Measurements from ENCODE around the gene SINHCAF.

GRCh38 chr12:31323391-31324115, 2.4 kb downstream of the SINHCAF start:
- TF ChIP-seq, protein P1, sequence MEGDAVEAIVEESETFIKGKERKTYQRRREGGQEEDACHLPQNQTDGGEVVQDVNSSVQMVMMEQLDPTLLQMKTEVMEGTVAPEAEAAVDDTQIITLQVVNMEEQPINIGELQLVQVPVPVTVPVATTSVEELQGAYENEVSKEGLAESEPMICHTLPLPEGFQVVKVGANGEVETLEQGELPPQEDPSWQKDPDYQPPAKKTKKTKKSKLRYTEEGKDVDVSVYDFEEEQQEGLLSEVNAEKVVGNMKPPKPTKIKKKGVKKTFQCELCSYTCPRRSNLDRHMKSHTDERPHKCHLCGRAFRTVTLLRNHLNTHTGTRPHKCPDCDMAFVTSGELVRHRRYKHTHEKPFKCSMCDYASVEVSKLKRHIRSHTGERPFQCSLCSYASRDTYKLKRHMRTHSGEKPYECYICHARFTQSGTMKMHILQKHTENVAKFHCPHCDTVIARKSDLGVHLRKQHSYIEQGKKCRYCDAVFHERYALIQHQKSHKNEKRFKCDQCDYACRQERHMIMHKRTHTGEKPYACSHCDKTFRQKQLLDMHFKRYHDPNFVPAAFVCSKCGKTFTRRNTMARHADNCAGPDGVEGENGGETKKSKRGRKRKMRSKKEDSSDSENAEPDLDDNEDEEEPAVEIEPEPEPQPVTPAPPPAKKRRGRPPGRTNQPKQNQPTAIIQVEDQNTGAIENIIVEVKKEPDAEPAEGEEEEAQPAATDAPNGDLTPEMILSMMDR (IDR thresholded peaks at IDR 0.05; ENCODE audit: low read depth, low read length): no peak
- TF ChIP-seq POLR2A (IDR thresholded peaks at IDR 0.05; ENCODE audit: extremely low read depth, insufficient read length) (no peak), MYC (IDR thresholded peaks at IDR 0.05; ENCODE audit: low read depth, low read length) (no peak), MAX (IDR thresholded peaks at IDR 0.05; ENCODE audit: low read depth, low read length) (no peak)

Measured in NB4 (cell line).